BLaER1 treated with 17β-estradiol and CSF1 and Interleukin-3, amounts not matched to agents 10 nM and 100 nM (cell line): ENCODE results near the gene SH3TC1.

Source experiments
- H3K27ac ChIP-seq, 11 experiments: shearing (Covaris generic); formaldehyde crosslinking; 2 replicates each; pipeline ENCODE4 v1.8.1; 2022
- H3K27me3 ChIP-seq, 11 experiments: shearing (Covaris generic); formaldehyde crosslinking; 2 replicates each; pipeline ENCODE4 v1.8.1; 2022
- H3K36me3 ChIP-seq, 11 experiments: shearing (Covaris generic); formaldehyde crosslinking; 2 replicates each; pipeline ENCODE4 v1.8.1; 2022
- H3K4me1 ChIP-seq, 10 experiments: shearing (Covaris generic); formaldehyde crosslinking; 2 replicates each; pipeline ENCODE4 v1.8.1; 2022
- H3K4me2 ChIP-seq, 11 experiments: shearing (Covaris generic); formaldehyde crosslinking; 2 replicates each; pipeline ENCODE4 v1.8.1; 2022
- H3K4me3 ChIP-seq, 10 experiments: shearing (Covaris generic); formaldehyde crosslinking; 2 replicates each; pipeline ENCODE4 v1.8.1; 2022
- H3K9ac ChIP-seq, 11 experiments: shearing (Covaris generic); formaldehyde crosslinking; 2 replicates each; pipeline ENCODE4 v1.8.1; 2022
- H3K9me3 ChIP-seq, 11 experiments: shearing (Covaris generic); formaldehyde crosslinking; replicated peaks in 1 of 11; 2 replicates each; pipeline ENCODE4 v1.8.1; 2022
- H4K20me1 ChIP-seq, 11 experiments: shearing (Covaris generic); formaldehyde crosslinking; 2 replicates each; pipeline ENCODE4 v1.8.1; 2022
- Cebpa-rat ChIP-seq, 11 experiments: shearing (Covaris generic); IDR thresholded peaks; 2 replicates each; pipeline ENCODE4 v1.8.1; 2022

Gene SH3TC1

GRCh38 chr4:8167815-8168214, 31.3 kb upstream of the SH3TC1 start:
- TF ChIP-seq Cebpa-rat (IDR thresholded peaks at IDR 0.05) = no peak
- Histone ChIP-seq H3K27me3 (peaks cover 0 to 19% (median 0%) of the 10 kb centered on the region in 11 experiments; a peak in 5 of 22 replicates), H3K27ac (peak overlapping the region in 3 of 11 experiments; percentile 33 to 70 (median 43); a peak in 5 of 22 replicates)

GRCh38 chr4:8168232-8168631, 30.9 kb upstream of the SH3TC1 start:
- Histone ChIP-seq H3K27ac (peak overlapping the region in 2 of 11 experiments; percentile 43 to 70; a peak in 5 of 22 replicates), H3K9ac (peak overlapping the region in 1 of 11 experiments; percentile 16; a peak in 1 of 22 replicates), H4K20me1 (peaks cover 0 to 21% (median 0%) of the 10 kb centered on the region in 11 experiments; a peak in 5 of 22 replicates), H3K4me1 (peaks cover 53 to 79% (median 60%) of the 10 kb centered on the region in 10 experiments), H3K4me2 (peak overlapping the region in 8 of 11 experiments; percentile 18 to 77 (median 64); a peak in 14 of 22 replicates), H3K9me3 (peaks cover 7 to 15% (median 10%) of the 10 kb centered on the region in 11 experiments; a peak in 18 of 22 replicates), H3K4me3 (0 out of 20 replicates have a peak overlapping the region, but pooled peaks of 1 of the 10 experiments have one; percentile 1), H3K36me3 (no peaks in the 10 kb centered on the region), H3K27me3 (peaks cover 0 to 15% (median 0%) of the 10 kb centered on the region in 11 experiments; a peak in 5 of 22 replicates)
- no peak for TF ChIP-seq Cebpa-rat (IDR thresholded peaks at IDR 0.05)

More at GRCh38 chr4:8167815-8168214, 31.3 kb upstream of the SH3TC1 start:
- H3K36me3 ChIP-seq = no peaks in the 10 kb centered on the region
- no peak overlapping the region for H3K4me3 ChIP-seq
- peak overlapping the region in 9 of 11 experiments; percentile 7 to 77 (median 62); a peak in 15 of 22 replicates for H3K4me2 ChIP-seq
- peaks cover 55 to 84% (median 65%) of the 10 kb centered on the region in 10 experiments for H3K4me1 ChIP-seq
- peak overlapping the region in 2 of 11 experiments; percentile 16 to 39; a peak in 2 of 22 replicates for H3K9ac ChIP-seq
- peaks cover 0 to 21% (median 0%) of the 10 kb centered on the region in 11 experiments; a peak in 7 of 22 replicates for H4K20me1 ChIP-seq
- peaks cover 7 to 15% (median 10%) of the 10 kb centered on the region in 11 experiments; a peak in 18 of 22 replicates for H3K9me3 ChIP-seq

GRCh38 chr4:8168832-8169598, 30.1 kb upstream of the SH3TC1 start:
- no peak for TF ChIP-seq Cebpa-rat (IDR thresholded peaks at IDR 0.05)
- Histone ChIP-seq H3K4me1 (peaks cover 52 to 78% (median 60%) of the 10 kb centered on the region in 10 experiments), H3K9ac (no peak overlapping the region), H3K27ac (0 out of 22 replicates have a peak overlapping the region, but pooled peaks of 1 of the 11 experiments have one; percentile 70), H3K27me3 (peaks cover 0 to 9% (median 0%) of the 10 kb centered on the region in 11 experiments; a peak in 2 of 22 replicates), H3K36me3 (no peaks in the 10 kb centered on the region), H3K9me3 (peaks cover 7 to 15% (median 10%) of the 10 kb centered on the region in 11 experiments; a peak in 18 of 22 replicates), H3K4me2 (peak overlapping the region in 3 of 11 experiments; percentile 62 to 77 (median 67); a peak in 6 of 22 replicates), H3K4me3 (0 out of 20 replicates have a peak overlapping the region, but pooled peaks of 1 of the 10 experiments have one; percentile 1), H4K20me1 (peaks cover 0 to 13% (median 0%) of the 10 kb centered on the region in 11 experiments; a peak in 4 of 22 replicates)

- H3K9me3 ChIP-seq = peaks cover 7 to 15% (median 10%) of the 10 kb centered on the region in 11 experiments; a peak in 18 of 22 replicates
- H3K4me1 ChIP-seq = peaks cover 48 to 73% (median 56%) of the 10 kb centered on the region in 10 experiments
- peaks cover 0 to 1% (median 0%) of the 10 kb centered on the region in 11 experiments; a peak in 2 of 22 replicates for H3K27me3 ChIP-seq
- no peak overlapping the region for H3K9ac ChIP-seq
- no peaks in the 10 kb centered on the region for H3K36me3 ChIP-seq
- H4K20me1 ChIP-seq = peaks cover 0 to 7% (median 0%) of the 10 kb centered on the region in 11 experiments; a peak in 3 of 22 replicates
- no peak for TF ChIP-seq Cebpa-rat (IDR thresholded peaks at IDR 0.05)
- no peak overlapping the region for H3K4me3 ChIP-seq
- H3K4me2 ChIP-seq = no peak overlapping the region
- no peak overlapping the region for H3K27ac ChIP-seq
Measured at GRCh38 chr4:8169763-8170162, 29.3 kb upstream of the SH3TC1 start.

GRCh38 chr4:8170341-8170740, 28.7 kb upstream of the SH3TC1 start:
- Histone ChIP-seq H3K9ac (no peak overlapping the region), H3K27ac (no peak overlapping the region), H4K20me1 (peaks cover 0 to 5% (median 0%) of the 10 kb centered on the region in 11 experiments; a peak in 3 of 22 replicates), H3K27me3 (no peaks in the 10 kb centered on the region; a peak in 1 of 22 replicates), H3K9me3 (peaks cover 7 to 15% (median 10%) of the 10 kb centered on the region in 11 experiments; a peak in 18 of 22 replicates), H3K4me3 (no peak overlapping the region), H3K4me2 (no peak overlapping the region), H3K36me3 (no peaks in the 10 kb centered on the region), H3K4me1 (peaks cover 42 to 67% (median 50%) of the 10 kb centered on the region in 10 experiments)
- no peak for TF ChIP-seq Cebpa-rat (IDR thresholded peaks at IDR 0.05)

GRCh38 chr4:8171266-8171665, 27.8 kb upstream of the SH3TC1 start:
- no peak for TF ChIP-seq Cebpa-rat (IDR thresholded peaks at IDR 0.05)
- peak overlapping the region in 7 of 11 experiments; percentile 57 to 88 (median 74); a peak in 9 of 22 replicates for H3K4me2 ChIP-seq
- H3K4me3 ChIP-seq = no peak overlapping the region

GRCh38 chr4:8171984-8172924, 26.8 kb upstream of the SH3TC1 start:
- Histone ChIP-seq H4K20me1 (peaks cover 0 to 5% (median 0%) of the 10 kb centered on the region in 11 experiments; a peak in 2 of 22 replicates), H3K27ac (no peak overlapping the region), H3K27me3 (no peaks in the 10 kb centered on the region; a peak in 1 of 22 replicates), H3K4me1 (peaks cover 37 to 64% (median 52%) of the 10 kb centered on the region in 10 experiments), H3K9ac (peak overlapping the region in 1 of 11 experiments; percentile 16; a peak in 1 of 22 replicates), H3K4me3 (no peak overlapping the region), H3K4me2 (peak overlapping the region; percentile 53 to 88 (median 68)), H3K36me3 (no peaks in the 10 kb centered on the region), H3K9me3 (peaks cover 7 to 15% (median 10%) of the 10 kb centered on the region in 11 experiments; a peak in 18 of 22 replicates)
- TF ChIP-seq Cebpa-rat (IDR thresholded peaks at IDR 0.05) = no peak

More at GRCh38 chr4:8171266-8171665, 27.8 kb upstream of the SH3TC1 start:
- Histone ChIP-seq H3K36me3 (no peaks in the 10 kb centered on the region), H3K4me1 (peaks cover 35 to 61% (median 46%) of the 10 kb centered on the region in 10 experiments), H3K9ac (no peak overlapping the region), H4K20me1 (peaks cover 0 to 5% (median 0%) of the 10 kb centered on the region in 11 experiments; a peak in 2 of 22 replicates), H3K27ac (no peak overlapping the region), H3K27me3 (no peaks in the 10 kb centered on the region; a peak in 1 of 22 replicates), H3K9me3 (peaks cover 7 to 15% (median 10%) of the 10 kb centered on the region in 11 experiments; a peak in 18 of 22 replicates)
